Measurements from ENCODE around the gene ADSS1. TPM values are rescaled to one million over a fixed set of nuclear protein-coding genes. Genes with fewer than 3 reads are reported as not detected.

Gene ADSS1
- total RNA-seq, 1 donor from 2014 or later = 3.7 TPM

GRCh38 chr14:104782808-104783139 lies 58.7 kb downstream of the ADSS1 start:
- Mint-ChIP-seq H3K27me3 (ENCODE audit: unreplicated experiment) (no peaks in the 10 kb centered on the region), H3K4me3 (ENCODE audit: unreplicated experiment) (no peak overlapping the region), H3K36me3 (ENCODE audit: unreplicated experiment) (no peaks in the 10 kb centered on the region), H3K27ac (ENCODE audit: unreplicated experiment) (no peak overlapping the region), H3K4me1 (ENCODE audit: unreplicated experiment) (peaks cover 13% of the 10 kb centered on the region), H3K9me3 (ENCODE audit: unreplicated experiment) (no peaks in the 10 kb centered on the region)
- no peak for DNase-seq (ENCODE audit: extremely low spot score, unreplicated experiment)
- no peak for TF ChIP-seq CTCF (IDR thresholded peaks at IDR 0.05)

- H3K9me3 Mint-ChIP-seq (ENCODE audit: unreplicated experiment) = no peaks in the 10 kb centered on the region
- no peak for DNase-seq (ENCODE audit: extremely low spot score, unreplicated experiment)
- TF ChIP-seq CTCF (IDR thresholded peaks at IDR 0.05) = no peak
- H3K27ac Mint-ChIP-seq (ENCODE audit: unreplicated experiment) = no peak overlapping the region
- H3K4me3 Mint-ChIP-seq (ENCODE audit: unreplicated experiment) = no peak overlapping the region
- peaks cover 13% of the 10 kb centered on the region for H3K4me1 Mint-ChIP-seq (ENCODE audit: unreplicated experiment)
- H3K27me3 Mint-ChIP-seq (ENCODE audit: unreplicated experiment) = no peaks in the 10 kb centered on the region
- H3K36me3 Mint-ChIP-seq (ENCODE audit: unreplicated experiment) = no peaks in the 10 kb centered on the region
These were observed 59.6 kb downstream of the ADSS1 start for GRCh38 chr14:104783484-104784217.

- no peaks in the 10 kb centered on the region for H3K27me3 Mint-ChIP-seq (ENCODE audit: unreplicated experiment)
- peaks cover 13% of the 10 kb centered on the region for H3K4me1 Mint-ChIP-seq (ENCODE audit: unreplicated experiment)
- no peaks in the 10 kb centered on the region for H3K36me3 Mint-ChIP-seq (ENCODE audit: unreplicated experiment)
- H3K27ac Mint-ChIP-seq (ENCODE audit: unreplicated experiment) = no peak overlapping the region
- no peak for TF ChIP-seq CTCF (IDR thresholded peaks at IDR 0.05)
- H3K9me3 Mint-ChIP-seq (ENCODE audit: unreplicated experiment) = no peaks in the 10 kb centered on the region
- H3K4me3 Mint-ChIP-seq (ENCODE audit: unreplicated experiment) = no peak overlapping the region
- no peak for DNase-seq (ENCODE audit: extremely low spot score, unreplicated experiment)
These were observed 60.2 kb downstream of the ADSS1 start for GRCh38 chr14:104784218-104784568.

- no peak for DNase-seq (ENCODE audit: extremely low spot score, unreplicated experiment)
- H3K27me3 Mint-ChIP-seq (ENCODE audit: unreplicated experiment) = no peaks in the 10 kb centered on the region
These were observed 61.0 kb downstream of the ADSS1 start for GRCh38 chr14:104784846-104785707.

More at GRCh38 chr14:104784846-104785707, 61.0 kb downstream of the ADSS1 start:
- Mint-ChIP-seq H3K4me1 (ENCODE audit: unreplicated experiment) (peaks cover 13% of the 10 kb centered on the region), H3K4me3 (ENCODE audit: unreplicated experiment) (no peak overlapping the region), H3K36me3 (ENCODE audit: unreplicated experiment) (no peaks in the 10 kb centered on the region), H3K9me3 (ENCODE audit: unreplicated experiment) (no peaks in the 10 kb centered on the region), H3K27ac (ENCODE audit: unreplicated experiment) (no peak overlapping the region)
- no peak for TF ChIP-seq CTCF (IDR thresholded peaks at IDR 0.05)

All from osteocyte (in vitro differentiated cells).